OCI-LY7 (cell line): ENCODE measurements around the gene PRRX2.

Experiments used
- CTCF ChIP-seq: fragments of 200-600 bp; sonication (generic); conservative IDR thresholded peaks from 2 replicates; pipeline ENCODE4 v1.5.1; 2014; ENCODE audit warnings: mild to moderate bottlenecking, antibody characterized with exemption, low read length, moderate library complexity, mixed read lengths
- EZH2phosphoT487 ChIP-seq: fragments of 200-600 bp; sonication (generic); IDR thresholded peaks from 2 replicates; pipeline ENCODE4 v1.6.1; 2018; ENCODE audit warnings: low read depth, borderline replicate concordance, mild to moderate bottlenecking, mixed run types, antibody characterized with exemption, low read length, moderate library complexity, mixed read lengths

DNA sequence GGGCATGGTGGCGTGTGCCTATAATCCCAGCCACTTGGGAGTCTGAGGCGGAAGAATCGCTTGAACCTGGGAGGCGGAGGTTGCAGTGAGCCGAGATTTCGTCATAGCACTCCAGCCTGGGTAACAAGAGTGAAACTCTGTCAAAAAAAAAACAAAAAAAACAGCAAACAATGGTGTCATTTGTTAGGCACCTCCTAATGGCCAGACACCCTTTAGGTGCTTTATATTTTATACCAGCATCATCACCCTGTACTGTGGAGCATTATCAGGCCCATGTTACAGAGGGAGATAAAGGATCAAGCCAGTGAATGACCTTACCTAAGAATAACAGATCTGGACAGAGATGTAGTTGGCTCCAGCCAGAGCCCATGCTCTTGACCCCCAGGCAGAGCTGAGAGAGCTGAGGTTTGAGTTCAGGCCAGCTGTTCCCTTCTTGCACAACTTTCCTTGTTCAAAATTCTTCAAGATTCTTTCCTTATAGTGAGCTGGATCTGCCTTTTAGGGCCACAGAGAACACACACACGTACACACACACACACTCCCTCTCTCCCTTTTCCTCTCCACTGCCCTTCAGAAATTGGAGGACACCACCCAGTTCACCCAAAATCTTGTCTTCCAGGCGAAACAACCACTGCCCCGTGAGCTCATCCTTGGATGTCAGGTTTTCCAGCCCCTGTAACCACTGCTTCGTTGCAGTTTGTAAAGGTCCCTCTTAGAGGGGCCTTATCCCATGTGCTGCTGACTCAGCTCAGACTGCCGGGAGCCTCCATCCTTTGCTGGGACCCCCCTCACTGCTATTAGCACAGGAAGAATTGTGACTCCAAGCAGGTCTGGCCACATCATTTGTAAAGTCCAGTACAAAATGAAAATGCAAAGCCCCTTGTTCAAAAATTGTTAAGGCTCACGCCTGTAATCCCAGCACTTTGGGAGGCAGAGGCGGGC lies 97.8 kb downstream of the PRRX2 start:
- TF ChIP-seq CTCF (no peak), EZH2phosphoT487 (no peak)
